Natural killer cell (primary cell): Measurements from ENCODE around the gene GPR82. TPM values are rescaled to one million over a fixed set of nuclear protein-coding genes. Genes with fewer than 3 reads are reported as not detected.

Experiments used
- ATAC-seq, 3 donors: fragments of 150-1000 bp in 2 of 3; fragments of 200-7000 bp in 1 of 3; cut with Tn5 transposase; 1 replicate in 1 of 3; 2 replicates in 2 of 3; pipeline ENCODE4 v1.10.0; 2021; ENCODE audit warnings: mild to moderate bottlenecking in 2 of 3, moderate library complexity in 2 of 3
- DNase-seq, 2 donors: peaks; one replicate each; pipeline versions ENCODE4 v3.0.0 to v3.0.0-alpha.2; 2013 to 2021; ENCODE audit warnings: mixed read lengths in 1 of 2
- H3K27ac ChIP-seq: one replicate; pipeline ENCODE4 v1.5.1; 2013; ENCODE audit warnings: mild to moderate bottlenecking, low read length
- H3K27me3 ChIP-seq: one replicate; pipeline ENCODE4 v1.6.1; 2013; ENCODE audit warnings: low read length; ENCODE audit not compliant: control insufficient read depth, insufficient read depth
- H3K36me3 ChIP-seq: one replicate; pipeline ENCODE4 v1.6.1; 2013; ENCODE audit warnings: low read length; ENCODE audit not compliant: control insufficient read depth, insufficient read depth
- H3K4me1 ChIP-seq: one replicate; pipeline ENCODE4 v1.6.1; 2013; ENCODE audit warnings: low read length; ENCODE audit not compliant: control insufficient read depth, insufficient read depth
- H3K4me3 ChIP-seq: one replicate; pipeline ENCODE4 v1.5.1; 2013; ENCODE audit warnings: low read length
- H3K9me3 ChIP-seq: one replicate; pipeline ENCODE4 v1.6.1; 2013; ENCODE audit warnings: low read length; ENCODE audit not compliant: control insufficient read depth, insufficient read depth
- H3K27ac Mint-ChIP-seq, 2 donors: one replicate each; pipeline ENCODE4 v1.8.0; 2022; ENCODE audit warnings: mild to moderate bottlenecking in 2 of 2, mixed read lengths in 2 of 2, moderate library complexity in 1 of 2
- H3K27me3 Mint-ChIP-seq, 2 donors: one replicate each; pipeline ENCODE4 v1.8.0; 2022; ENCODE audit warnings: low read depth in 2 of 2, mixed read lengths in 2 of 2
- H3K36me3 Mint-ChIP-seq: one replicate; pipeline ENCODE4 v1.8.0; 2022; ENCODE audit warnings: mixed read lengths
- H3K4me1 Mint-ChIP-seq, 2 donors: one replicate each; pipeline ENCODE4 v1.8.0; 2022; ENCODE audit warnings: mixed read lengths in 2 of 2
- H3K4me3 Mint-ChIP-seq: one replicate; pipeline ENCODE4 v1.8.0; 2022; ENCODE audit warnings: mild to moderate bottlenecking, moderate library complexity, mixed read lengths
- H3K9me3 Mint-ChIP-seq, 2 donors: one replicate each; pipeline ENCODE4 v1.8.0; 2022; ENCODE audit warnings: mixed read lengths in 2 of 2
- WGBS: methylation state at CpG from one replicate; pipeline ENCODE4 v1.1.7; 2013; ENCODE audit warnings: missing lambda C conversion rate; ENCODE audit not compliant: insufficient coverage; 5-methylcytosine and 5-hydroxymethylcytosine counted together
- intact Hi-C: fragments of 100-400 bp; cut with micrococcal nuclease; formaldehyde crosslinking; loops from one replicate; pipeline ENCODE4 v1.14.2; 2022
- total RNA-seq, 4 donors: library from RNA; stranded (reverse); fragments of 120-200 nt in 1 of 4; gene quantifications; one replicate each; pipeline versions ENCODE4 v1.2.3 to v1.2.4, GENCODE V29; 2013 to 2022
- TF ChIP-seq, protein P1 (sequence below): fragments of 200-600 bp; IDR thresholded peaks from one replicate; pipeline ENCODE4 v1.8.0; 2022; ENCODE audit warnings: antibody characterized with exemption

Gene GPR82
- total RNA-seq, 3 donors from 2014 or later (not counting 1 experiment from before 2014, with no cell fraction given) = 0.77 to 1.3 (median 0.80) TPM

DNA sequence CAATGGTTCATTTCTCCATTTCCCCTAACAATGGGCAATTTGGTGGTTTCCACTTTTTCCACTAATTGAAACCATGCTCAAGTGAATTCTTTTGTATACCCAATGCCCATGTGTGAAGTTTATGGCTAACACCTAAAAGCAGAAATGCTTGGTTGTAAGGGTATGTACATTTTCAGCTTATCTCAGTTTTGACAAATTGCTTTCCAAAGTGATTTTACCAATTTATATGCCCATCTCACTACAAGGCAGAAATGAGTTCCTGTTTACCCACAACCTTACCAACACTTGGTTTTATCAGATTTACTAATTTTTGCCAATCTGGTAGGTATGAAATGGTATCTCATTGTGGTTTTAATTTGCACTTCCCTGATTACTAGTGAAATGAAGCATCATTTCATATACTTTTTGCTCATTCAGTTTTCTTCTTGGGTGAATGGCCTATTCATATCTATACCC, 20.4 kb upstream of the GPR82 start:
- intact Hi-C loops = no loop called here
- Mint-ChIP-seq H3K4me1 (peaks cover 35 to 44% of the 10 kb centered on the region in 2 donors), H3K27me3 (peaks cover 15 to 35% of the 10 kb centered on the region in 2 donors), H3K36me3 (no peaks in the 10 kb centered on the region), H3K4me3 (peak overlapping the region; percentile 47), H3K27ac (peak overlapping the region in 1 of 2 donors; percentile 46), H3K9me3 (no peaks in the 10 kb centered on the region)
- Histone ChIP-seq H3K4me3 (no peak overlapping the region), H3K36me3 (no peaks in the 10 kb centered on the region), H3K27me3 (no peaks in the 10 kb centered on the region), H3K27ac (no peak overlapping the region), H3K9me3 (no peaks in the 10 kb centered on the region), H3K4me1 (peaks cover 21% of the 10 kb centered on the region)
- ATAC-seq (peak in 2 of 3 donors; percentile 38 to 87), DNase-seq (peak in 1 of 2 donors; percentile 10)
- TF ChIP-seq, protein P1, sequence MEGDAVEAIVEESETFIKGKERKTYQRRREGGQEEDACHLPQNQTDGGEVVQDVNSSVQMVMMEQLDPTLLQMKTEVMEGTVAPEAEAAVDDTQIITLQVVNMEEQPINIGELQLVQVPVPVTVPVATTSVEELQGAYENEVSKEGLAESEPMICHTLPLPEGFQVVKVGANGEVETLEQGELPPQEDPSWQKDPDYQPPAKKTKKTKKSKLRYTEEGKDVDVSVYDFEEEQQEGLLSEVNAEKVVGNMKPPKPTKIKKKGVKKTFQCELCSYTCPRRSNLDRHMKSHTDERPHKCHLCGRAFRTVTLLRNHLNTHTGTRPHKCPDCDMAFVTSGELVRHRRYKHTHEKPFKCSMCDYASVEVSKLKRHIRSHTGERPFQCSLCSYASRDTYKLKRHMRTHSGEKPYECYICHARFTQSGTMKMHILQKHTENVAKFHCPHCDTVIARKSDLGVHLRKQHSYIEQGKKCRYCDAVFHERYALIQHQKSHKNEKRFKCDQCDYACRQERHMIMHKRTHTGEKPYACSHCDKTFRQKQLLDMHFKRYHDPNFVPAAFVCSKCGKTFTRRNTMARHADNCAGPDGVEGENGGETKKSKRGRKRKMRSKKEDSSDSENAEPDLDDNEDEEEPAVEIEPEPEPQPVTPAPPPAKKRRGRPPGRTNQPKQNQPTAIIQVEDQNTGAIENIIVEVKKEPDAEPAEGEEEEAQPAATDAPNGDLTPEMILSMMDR = no peak

DNA sequence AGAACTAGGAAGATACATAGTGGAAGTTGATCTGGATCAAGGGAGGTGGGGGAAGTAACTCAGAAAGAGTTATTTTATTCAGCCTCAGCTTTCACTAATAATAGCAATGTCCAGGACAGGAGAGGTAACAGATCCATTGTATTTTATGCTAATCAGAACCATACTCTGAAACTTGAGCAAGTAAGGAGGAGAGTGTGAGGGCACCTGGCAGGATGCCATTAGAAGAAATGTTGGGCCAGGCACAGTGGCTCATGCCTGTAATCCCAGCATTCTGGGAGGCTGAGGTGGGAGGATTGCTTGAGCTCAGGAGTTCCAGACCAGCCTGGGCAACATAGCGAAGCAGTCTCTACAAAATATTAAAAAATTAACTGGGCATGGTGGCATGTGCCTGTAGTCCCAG, 18.9 kb upstream of the GPR82 start:
- Histone ChIP-seq H3K27ac (no peak overlapping the region), H3K27me3 (no peaks in the 10 kb centered on the region), H3K4me1 (peaks cover 21% of the 10 kb centered on the region), H3K36me3 (no peaks in the 10 kb centered on the region), H3K9me3 (no peaks in the 10 kb centered on the region), H3K4me3 (no peak overlapping the region)
- intact Hi-C loops = no loop called here
- Mint-ChIP-seq H3K27me3 (peaks cover 15 to 48% of the 10 kb centered on the region in 2 donors), H3K4me3 (no peak overlapping the region), H3K36me3 (no peaks in the 10 kb centered on the region), H3K9me3 (no peaks in the 10 kb centered on the region), H3K27ac (no peak overlapping the region), H3K4me1 (peaks cover 44% of the 10 kb centered on the region in 2 donors)
- no peak for DNase-seq
- no peak for ATAC-seq
- whole genome bisulfite sequencing = no CpG with 5 or more reads among the region's 1 CpG
- TF ChIP-seq, protein P1 = no peak

DNA sequence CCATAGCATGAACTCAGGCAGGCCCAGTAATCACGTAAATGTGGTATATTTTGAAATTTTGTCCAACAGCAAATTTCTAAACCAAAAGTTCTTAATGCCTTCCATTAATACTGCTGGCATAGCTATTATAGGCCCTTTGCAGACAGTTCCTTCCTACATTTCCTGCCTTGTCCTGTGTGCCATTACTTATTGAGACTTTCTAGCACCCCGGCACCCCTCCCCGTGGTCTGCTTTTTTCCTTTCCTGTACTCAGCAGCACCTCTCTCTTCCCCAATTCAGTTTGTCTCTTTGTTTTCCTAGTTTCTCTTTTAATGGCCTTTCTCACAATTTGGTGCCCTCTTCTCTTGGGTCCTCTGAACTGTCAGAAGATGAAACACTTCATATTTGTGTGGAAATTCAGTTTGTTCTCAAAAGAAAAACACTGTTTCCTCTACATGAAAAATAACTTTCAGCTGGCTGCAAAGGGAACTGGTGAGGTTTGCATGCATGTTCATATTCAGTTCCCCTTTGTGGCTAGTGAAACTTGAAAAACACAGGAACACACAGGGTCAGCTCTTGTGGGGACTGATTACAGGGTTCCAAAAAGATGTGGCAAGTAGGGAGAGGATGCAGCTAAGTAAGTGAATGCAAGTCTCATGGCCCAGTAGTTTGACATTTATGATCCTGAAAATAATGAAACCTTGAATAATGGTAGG, 18.2 kb upstream of the GPR82 start:
- H3K27me3 ChIP-seq = no peaks in the 10 kb centered on the region
- H3K36me3 ChIP-seq = no peaks in the 10 kb centered on the region
- TF ChIP-seq, protein P1 = no peak
- peaks cover 21% of the 10 kb centered on the region for H3K4me1 ChIP-seq
- Mint-ChIP-seq H3K9me3 (no peaks in the 10 kb centered on the region), H3K27me3 (peaks cover 15 to 53% of the 10 kb centered on the region in 2 donors), H3K27ac (peak overlapping the region in 1 of 2 donors; percentile 21), H3K36me3 (no peaks in the 10 kb centered on the region), H3K4me3 (peak overlapping the region; percentile 14), H3K4me1 (peaks cover 48 to 49% of the 10 kb centered on the region in 2 donors)
- intact Hi-C loops = no loop called here
- no peak for ATAC-seq
- DNase-seq = no peak
- no peaks in the 10 kb centered on the region for H3K9me3 ChIP-seq
- peak overlapping the region; percentile 38 for H3K27ac ChIP-seq
- H3K4me3 ChIP-seq = no peak overlapping the region
- 30% methylated on average over 3 of the region's 3 CpGs for WGBS
